HepG2 (cell line): ENCODE results near the gene IL1RAPL1. TPM values are rescaled to one million over a fixed set of nuclear protein-coding genes. Genes with fewer than 3 reads are reported as not detected.

Experiments used
- ATAC-seq: fragments of 200-7000 bp; cut with Tn5 transposase; 3 replicates; pipeline ENCODE4 v1.9.1; 2020; ENCODE audit warnings: mild to moderate bottlenecking, moderate library complexity
- BruUV-seq: library from RNA; stranded (reverse); fragments of 400-500 nt; replicated peaks from 2 replicates; lab custom pipeline; 2021; lab: Mats Ljungman, UMichigan
- CTCF ChIA-PET: fragments of 300-600 bp; formaldehyde crosslinking; extraction: SDS; loops from one replicate; lab custom pipeline; 2021; ENCODE audit warnings: low total read pairs, inconsistent platforms, low intra/inter-chr PET ratio; lab: Yijun Ruan, JAX
- POLR2A ChIA-PET: fragments of 350-600 bp; sonication (Branson Sonifier 250); formaldehyde crosslinking; loops from one replicate; lab custom pipeline; 2020; ENCODE audit warnings: antibody characterized with exemption, inconsistent platforms; lab: Yijun Ruan, JAX
- DNase-seq: peaks from one replicate; pipeline ENCODE4 v3.0.0-alpha.2; 2015; ENCODE audit warnings: low spot score
- FAIRE-seq: peaks from 3 replicates; lab custom pipeline; 2011; peaks lifted over from hg19 to GRCh38; lab: Jason Lieb, UNC
- H2AFZ ChIP-seq: one replicate; pipeline ENCODE4 v1.6.1; 2011; ENCODE audit warnings: low read length, inconsistent platforms
- H3K27ac ChIP-seq: fragments of 300-600 bp; 3 replicates; pipeline ENCODE4 v1.8.0; 2011; ENCODE audit warnings: mixed run types, mild to moderate bottlenecking, mixed read lengths, low read length, inconsistent platforms; ENCODE audit not compliant: insufficient read depth; ENCODE audit errors: extremely low read length
- H3K27me3 ChIP-seq, 2 experiments: fragments of 200-600 bp in 1 of 2; 2 replicates in 1 of 2; 3 replicates in 1 of 2; pipeline versions ENCODE4 v1.6.0 to v1.8.0; 2011; ENCODE audit warnings: low read length in 2 of 2, mild to moderate bottlenecking in 2 of 2, moderate library complexity in 2 of 2, inconsistent platforms in 1 of 2; ENCODE audit not compliant: insufficient read depth in 2 of 2, control insufficient read depth in 1 of 2
- H3K36me3 ChIP-seq, 2 experiments: fragments of 200-600 bp in 1 of 2; replicated peaks in 1 of 2; 2 replicates in 1 of 2; 3 replicates in 1 of 2; pipeline versions ENCODE4 v1.5.1 to v1.8.0; 2011; ENCODE audit warnings: low read length in 2 of 2, inconsistent platforms in 1 of 2; ENCODE audit not compliant: insufficient read depth in 2 of 2, control insufficient read depth in 1 of 2
- H3K4me1 ChIP-seq: 2 replicates; pipeline ENCODE4 v1.5.1; 2012; ENCODE audit warnings: low read length, inconsistent platforms; ENCODE audit not compliant: insufficient read depth
- H3K4me2 ChIP-seq: 2 replicates; pipeline ENCODE4 v1.6.0; 2011; ENCODE audit warnings: low read depth, low read length, inconsistent platforms
- H3K4me3 ChIP-seq, 3 experiments: fragments of 200-600 bp in 1 of 3; sonication (generic), shearing (Covaris generic) in 1 of 3; replicated peaks in 1 of 3; 2 replicates each; pipeline ENCODE4 v1.5.1; 2011 to 2016; ENCODE audit warnings: low read length in 3 of 3, inconsistent platforms in 2 of 3, low read depth in 2 of 3, mild to moderate bottlenecking in 2 of 3, control low read depth in 1 of 3, mixed read lengths in 1 of 3; ENCODE audit not compliant: insufficient read depth in 1 of 3
- H3K79me2 ChIP-seq: one replicate; pipeline ENCODE4 v1.6.1; 2011; ENCODE audit warnings: low read length, inconsistent platforms; ENCODE audit not compliant: insufficient read depth
- H3K9ac ChIP-seq: 2 replicates; pipeline ENCODE4 v1.6.0; 2011; ENCODE audit warnings: mild to moderate bottlenecking, low read depth, low read length, inconsistent platforms; ENCODE audit not compliant: insufficient read depth
- H3K9me3 ChIP-seq: 2 replicates; pipeline ENCODE4 v1.5.1; 2012; ENCODE audit warnings: mild to moderate bottlenecking, low read length
- H4K20me1 ChIP-seq: 2 replicates; pipeline ENCODE4 v1.6.0; 2011; ENCODE audit warnings: inconsistent platforms, mild to moderate bottlenecking, low read length, moderate library complexity; ENCODE audit not compliant: insufficient read depth
- DR1 ChIP-seq: sonication (generic); formaldehyde crosslinking; IDR thresholded peaks from 2 replicates; pipeline ENCODE4 v1.8.0; 2021; ENCODE audit warnings: mild to moderate bottlenecking, missing genetic modification reagents, inconsistent platforms
- KLF12 ChIP-seq: sonication (generic); formaldehyde crosslinking; IDR thresholded peaks from 2 replicates; pipeline ENCODE4 v1.4.0; 2020; ENCODE audit warnings: missing genetic modification reagents, borderline replicate concordance
- NFRKB ChIP-seq: fragments of 450-650 bp; IDR thresholded peaks from 2 replicates; pipeline ENCODE4 v1.6.1; 2017
- NR2F2 ChIP-seq: IDR thresholded peaks from 2 replicates; pipeline ENCODE4 v1.6.1; 2012; ENCODE audit warnings: low read depth, inconsistent platforms, borderline replicate concordance
- POGK ChIP-seq: sonication (generic); formaldehyde crosslinking; conservative IDR thresholded peaks from 2 replicates; pipeline ENCODE4 v1.8.0; 2022; ENCODE audit warnings: mild to moderate bottlenecking, moderate library complexity, missing genetic modification reagents
- POLR2A ChIP-seq, 2 experiments: IDR thresholded peaks; 2 replicates each; pipeline ENCODE4 v1.6.1; 2011; ENCODE audit warnings: low read depth in 2 of 2, low read length in 2 of 2, mild to moderate bottlenecking in 1 of 2, moderate library complexity in 1 of 2; ENCODE audit not compliant: insufficient read depth in 1 of 2
- SKI ChIP-seq: fragments of 450-650 bp; IDR thresholded peaks from one replicate; pipeline ENCODE4 v1.6.1; 2018; ENCODE audit warnings: mild to moderate bottlenecking; ENCODE audit not compliant: partially characterized antibody
- TOE1 ChIP-seq: sonication (generic); formaldehyde crosslinking; IDR thresholded peaks from 2 replicates; pipeline ENCODE4 v1.4.0; 2020; ENCODE audit warnings: mild to moderate bottlenecking, missing genetic modification reagents
- ZNF136 ChIP-seq: sonication (generic); formaldehyde crosslinking; IDR thresholded peaks from 2 replicates; pipeline ENCODE4 v1.8.1; 2022; ENCODE audit warnings: low read depth, mild to moderate bottlenecking, moderate library complexity, missing genetic modification reagents
- ZNF674 ChIP-seq: sonication (generic); formaldehyde crosslinking; IDR thresholded peaks from 2 replicates; pipeline ENCODE4 v1.5.0; 2020; ENCODE audit warnings: low read depth, mild to moderate bottlenecking, missing genetic modification reagents
- ZNF839 ChIP-seq: sonication (generic); formaldehyde crosslinking; IDR thresholded peaks from 2 replicates; pipeline ENCODE4 v1.4.0; 2020; ENCODE audit warnings: missing genetic modification reagents, mild to moderate bottlenecking, borderline replicate concordance
- WGBS: methylation state at CpG from one replicate; pipeline ENCODE4 v1.1.6; 2017; ENCODE audit warnings: low lambda C conversion rate; 5-methylcytosine and 5-hydroxymethylcytosine counted together
- in situ Hi-C: cut with HindIII; loops from 2 replicates; pipeline ENCODE4 v1.10.0; 2017; ENCODE audit warnings: low pct_unique_long_range_greater_than_20kb; ENCODE audit not compliant: extremely low pct_ligation_motif_present
- intact Hi-C: fragments of 100-400 bp; cut with micrococcal nuclease; formaldehyde crosslinking; loops from one replicate; pipeline ENCODE4 v1.10.0; 2022; ENCODE audit not compliant: unreplicated experiment
- polyA plus RNA-seq, 8 experiments: library from polyadenylated mRNA; depleted of rRNA in 3 of 8; stranded (reverse) in 7 of 8; unstranded in 1 of 8; fragments of >200 nt; fragmentation: Illumina TruSeq in 4 of 8; extraction: Trizol in 4 of 8; gene quantifications; 2 replicates each; pipeline versions ENCODE4 v1.2.1 to v1.2.3, GENCODE V29; 2011 to 2016; ENCODE audit warnings: low read depth in 4 of 8, missing spikeins in 1 of 8, mixed read lengths in 1 of 8; ENCODE audit not compliant: insufficient read depth in 1 of 8
- total RNA-seq, 5 experiments: library from RNA; depleted of rRNA; stranded (reverse); fragments of >200 nt; fragmentation: Illumina TruSeq; extraction: Trizol; gene quantifications; 2 replicates each; pipeline ENCODE4 v1.2.3, GENCODE V29; 2016; ENCODE audit warnings: low read depth in 1 of 5
- TF ChIP-seq, protein P1 (sequence below): sonication (generic); formaldehyde crosslinking; IDR thresholded peaks from 2 replicates; pipeline ENCODE4 v1.4.0; 2020; ENCODE audit warnings: low read depth, mild to moderate bottlenecking, missing genetic modification reagents
- TF ChIP-seq, protein P2 (sequence below): sonication (generic); formaldehyde crosslinking; IDR thresholded peaks from 2 replicates; pipeline ENCODE4 v1.8.0; 2022; ENCODE audit warnings: mild to moderate bottlenecking, missing genetic modification reagents

IL1RAPL1 gene
- total and polyA plus RNA-seq, 2 of the 13 experiments (the other 11 are each of a cell fraction or from before 2014, with no cell fraction given) = 0.04 TPM; not detected in 1

- no TSS peak for BruUV-seq
- in situ Hi-C loops = no loop called here
Observed at GRCh38 chrX:29229802-29230201, 642.6 kb downstream of the IL1RAPL1 start.

GRCh38 chrX:29231800-29232199 is 644.6 kb downstream of the IL1RAPL1 start:
- no peaks in the 10 kb centered on the region for H3K4me1 ChIP-seq
- no peak for FAIRE-seq
- no peaks in the 10 kb centered on the region for H4K20me1 ChIP-seq
- H3K79me2 ChIP-seq = no peaks in the 10 kb centered on the region
- no peaks in the 10 kb centered on the region for H3K9me3 ChIP-seq
- H3K9ac ChIP-seq = no peak overlapping the region
- no peak for ATAC-seq
- no TSS peak for BruUV-seq
- intact Hi-C loops (loop anchor here (10.0 kb wide), 1 partner anchor 1057 kb away; no protein-coding TSS in a partner anchor), in situ Hi-C loops (no loop called here)
- H2AFZ ChIP-seq = no peak overlapping the region
- TF ChIP-seq DR1 (CRISPR knock-in tag) (no peak), NR2F2 (no peak), NFRKB (no peak), ZNF839 (CRISPR knock-in tag) (no peak), POLR2A (IDR thresholded peaks at IDR 0.05; ENCODE audit: insufficient read depth in 1 of 2, low read depth in 2 of 2, low read length in 2 of 2) (no peak), POGK (CRISPR knock-in tag) (no peak), ZNF136 (no peak), SKI (no peak), KLF12 (CRISPR knock-in tag) (no peak), TOE1 (no peak)
- TF ChIP-seq, protein P1, sequence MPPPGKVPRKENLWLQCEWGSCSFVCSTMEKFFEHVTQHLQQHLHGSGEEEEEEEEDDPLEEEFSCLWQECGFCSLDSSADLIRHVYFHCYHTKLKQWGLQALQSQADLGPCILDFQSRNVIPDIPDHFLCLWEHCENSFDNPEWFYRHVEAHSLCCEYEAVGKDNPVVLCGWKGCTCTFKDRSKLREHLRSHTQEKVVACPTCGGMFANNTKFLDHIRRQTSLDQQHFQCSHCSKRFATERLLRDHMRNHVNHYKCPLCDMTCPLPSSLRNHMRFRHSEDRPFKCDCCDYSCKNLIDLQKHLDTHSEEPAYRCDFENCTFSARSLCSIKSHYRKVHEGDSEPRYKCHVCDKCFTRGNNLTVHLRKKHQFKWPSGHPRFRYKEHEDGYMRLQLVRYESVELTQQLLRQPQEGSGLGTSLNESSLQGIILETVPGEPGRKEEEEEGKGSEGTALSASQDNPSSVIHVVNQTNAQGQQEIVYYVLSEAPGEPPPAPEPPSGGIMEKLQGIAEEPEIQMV (CRISPR knock-in tag) = no peak
- TF ChIP-seq, protein P2, sequence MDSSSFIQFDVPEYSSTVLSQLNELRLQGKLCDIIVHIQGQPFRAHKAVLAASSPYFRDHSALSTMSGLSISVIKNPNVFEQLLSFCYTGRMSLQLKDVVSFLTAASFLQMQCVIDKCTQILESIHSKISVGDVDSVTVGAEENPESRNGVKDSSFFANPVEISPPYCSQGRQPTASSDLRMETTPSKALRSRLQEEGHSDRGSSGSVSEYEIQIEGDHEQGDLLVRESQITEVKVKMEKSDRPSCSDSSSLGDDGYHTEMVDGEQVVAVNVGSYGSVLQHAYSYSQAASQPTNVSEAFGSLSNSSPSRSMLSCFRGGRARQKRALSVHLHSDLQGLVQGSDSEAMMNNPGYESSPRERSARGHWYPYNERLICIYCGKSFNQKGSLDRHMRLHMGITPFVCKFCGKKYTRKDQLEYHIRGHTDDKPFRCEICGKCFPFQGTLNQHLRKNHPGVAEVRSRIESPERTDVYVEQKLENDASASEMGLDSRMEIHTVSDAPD = no peak
- no peak overlapping the region for H3K4me2 ChIP-seq
- H3K4me3 ChIP-seq = no peak overlapping the region
- H3K36me3 ChIP-seq = no peaks in the 10 kb centered on the region
- H3K27ac ChIP-seq = no peak overlapping the region
- no peaks in the 10 kb centered on the region for H3K27me3 ChIP-seq
- POLR2A ChIA-PET = no interaction called here
- CTCF ChIA-PET = no interaction called here
- 2% methylated on average over 2 of the region's 2 CpGs for WGBS
- no peak for DNase-seq

More at GRCh38 chrX:29229802-29230201, 642.6 kb downstream of the IL1RAPL1 start:
- Histone ChIP-seq H3K4me2 (no peak overlapping the region), H4K20me1 (no peaks in the 10 kb centered on the region), H2AFZ (no peak overlapping the region), H3K4me3 (no peak overlapping the region), H3K9me3 (no peaks in the 10 kb centered on the region), H3K9ac (no peak overlapping the region), H3K36me3 (no peaks in the 10 kb centered on the region), H3K4me1 (no peaks in the 10 kb centered on the region), H3K79me2 (no peaks in the 10 kb centered on the region), H3K27ac (no peak overlapping the region), H3K27me3 (no peaks in the 10 kb centered on the region)
- POLR2A ChIA-PET = no interaction called here
- ATAC-seq = no peak
- WGBS = 0% methylated on average over 2 of the region's 2 CpGs
- intact Hi-C loops = loop anchor here (10.0 kb wide), 1 partner anchor 1055 kb away; no protein-coding TSS in a partner anchor
- no peak for DNase-seq
- no peak for TF ChIP-seq ZNF674 (CRISPR knock-in tag)
- CTCF ChIA-PET = no interaction called here
- no peak for FAIRE-seq
